Epithelial cell of proximal tubule (primary cell): ENCODE data around the gene PCED1B. TPM values are rescaled to one million over a fixed set of nuclear protein-coding genes. Genes with fewer than 3 reads are reported as not detected.

Source experiments
- DNase-seq: peaks from one replicate; pipeline ENCODE4 v3.0.0-alpha.2; 2011; ENCODE audit warnings: low read depth
- H3K4me3 ChIP-seq: 2 replicates; pipeline ENCODE4 v1.5.1; 2011; ENCODE audit warnings: low read depth, mild to moderate bottlenecking, low read length
- total RNA-seq: library from RNA; depleted of rRNA; stranded (reverse); fragments of >200 nt; gene quantifications from 2 replicates; pipeline ENCODE4 v1.2.3, GENCODE V29; 2015
- TF ChIP-seq, protein P1 (sequence below): conservative IDR thresholded peaks from 2 replicates; pipeline ENCODE4 v1.5.1; 2012; ENCODE audit warnings: low read depth, mild to moderate bottlenecking, low read length

The PCED1B gene
- total RNA-seq, 1 donor from 2014 or later, result 9.0 TPM

- DNase-seq, result no peak
Measured at GRCh38 chr12:47222520-47223030, 143.2 kb downstream of the PCED1B start.

DNA sequence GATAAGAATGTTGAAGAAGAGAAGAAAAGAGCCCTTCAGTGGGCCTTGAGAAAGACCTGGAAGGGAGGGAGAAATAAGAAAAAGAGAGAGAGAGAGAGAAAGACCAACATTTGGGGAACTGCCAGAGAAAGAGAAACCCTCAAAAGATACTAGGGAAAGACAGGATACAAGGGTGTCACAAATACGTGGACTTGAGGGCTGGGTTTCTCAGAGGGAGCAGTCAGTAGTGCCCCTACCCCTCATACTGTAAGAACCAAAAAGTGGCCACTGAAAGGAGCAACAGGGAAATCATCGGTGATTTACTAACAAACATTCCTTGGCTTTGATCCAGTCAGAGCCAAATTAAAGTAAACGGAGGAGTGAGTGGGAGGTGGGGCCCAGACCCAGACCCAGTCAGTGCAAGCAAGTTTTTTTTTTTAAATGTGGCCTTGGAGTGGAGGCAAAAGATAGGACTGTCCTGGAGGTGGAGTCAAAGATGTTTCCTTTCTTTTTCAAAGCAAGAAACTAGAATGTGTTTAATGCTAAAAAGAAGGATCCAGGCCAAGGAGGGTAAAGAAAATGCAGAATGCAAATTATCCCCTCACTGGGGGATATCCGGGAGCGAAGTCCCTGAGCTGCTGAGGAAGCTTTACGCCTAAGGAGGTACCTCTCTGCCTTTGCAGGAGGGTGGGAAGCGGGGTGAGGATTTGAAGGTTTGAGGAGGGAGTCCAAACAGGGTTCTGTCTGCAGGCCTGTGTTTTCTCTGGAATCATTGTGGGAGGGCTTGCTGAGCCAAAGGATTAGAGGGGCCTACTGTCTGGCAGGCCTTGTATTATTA, 143.8 kb downstream of the PCED1B start:
- H3K4me3 ChIP-seq, result no peak overlapping the region
- no peak for DNase-seq
- TF ChIP-seq, protein P1, sequence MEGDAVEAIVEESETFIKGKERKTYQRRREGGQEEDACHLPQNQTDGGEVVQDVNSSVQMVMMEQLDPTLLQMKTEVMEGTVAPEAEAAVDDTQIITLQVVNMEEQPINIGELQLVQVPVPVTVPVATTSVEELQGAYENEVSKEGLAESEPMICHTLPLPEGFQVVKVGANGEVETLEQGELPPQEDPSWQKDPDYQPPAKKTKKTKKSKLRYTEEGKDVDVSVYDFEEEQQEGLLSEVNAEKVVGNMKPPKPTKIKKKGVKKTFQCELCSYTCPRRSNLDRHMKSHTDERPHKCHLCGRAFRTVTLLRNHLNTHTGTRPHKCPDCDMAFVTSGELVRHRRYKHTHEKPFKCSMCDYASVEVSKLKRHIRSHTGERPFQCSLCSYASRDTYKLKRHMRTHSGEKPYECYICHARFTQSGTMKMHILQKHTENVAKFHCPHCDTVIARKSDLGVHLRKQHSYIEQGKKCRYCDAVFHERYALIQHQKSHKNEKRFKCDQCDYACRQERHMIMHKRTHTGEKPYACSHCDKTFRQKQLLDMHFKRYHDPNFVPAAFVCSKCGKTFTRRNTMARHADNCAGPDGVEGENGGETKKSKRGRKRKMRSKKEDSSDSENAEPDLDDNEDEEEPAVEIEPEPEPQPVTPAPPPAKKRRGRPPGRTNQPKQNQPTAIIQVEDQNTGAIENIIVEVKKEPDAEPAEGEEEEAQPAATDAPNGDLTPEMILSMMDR, result no peak

More at GRCh38 chr12:47222520-47223030, 143.2 kb downstream of the PCED1B start:
- no peak overlapping the region for H3K4me3 ChIP-seq
- TF ChIP-seq, protein P1, result no peak

DNA sequence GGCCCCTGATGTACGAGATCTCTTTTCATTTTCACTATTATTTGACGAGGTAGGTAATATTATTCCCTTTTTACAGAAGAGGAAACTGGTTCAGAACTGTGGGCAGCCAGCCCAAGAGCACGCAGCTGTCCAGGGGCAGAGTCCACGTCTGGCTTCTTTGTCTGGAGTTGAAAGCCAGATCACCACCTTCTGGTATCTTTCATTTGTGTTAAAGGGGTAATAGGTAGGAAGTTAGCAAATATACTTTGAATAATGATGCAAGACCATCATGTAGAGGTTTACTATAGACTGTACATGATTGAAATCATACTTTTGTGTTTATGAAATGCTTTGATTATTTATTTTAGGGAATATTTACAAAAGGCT, 144.4 kb downstream of the PCED1B start:
- no peak for DNase-seq

DNA sequence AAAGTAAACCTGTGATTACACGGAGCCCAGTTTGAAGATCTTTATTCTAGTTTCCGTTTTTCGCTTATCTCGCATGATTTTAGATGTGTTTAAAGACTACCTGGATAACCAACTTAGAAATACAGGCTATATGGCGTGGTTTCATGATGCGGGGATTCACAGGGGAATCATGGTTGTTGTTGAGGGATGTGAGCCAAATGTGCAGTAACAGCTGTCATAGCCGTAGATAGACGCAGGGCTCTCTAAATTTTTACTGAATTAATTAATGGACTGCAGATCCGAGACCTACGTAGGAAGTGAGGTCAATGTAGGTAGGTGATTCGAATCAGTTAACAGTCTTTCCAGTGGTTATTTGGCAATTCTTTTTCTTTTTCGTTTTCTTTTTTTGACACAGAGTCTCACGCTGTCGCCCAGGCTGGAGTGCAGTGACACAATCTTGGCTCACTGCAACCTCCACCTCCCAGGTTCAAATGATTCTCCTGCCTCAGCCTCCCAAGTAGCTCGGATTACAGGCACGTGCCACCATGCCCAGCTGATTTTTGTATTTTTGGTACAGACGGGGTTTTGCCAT, 145.2 kb downstream of the PCED1B start:
- DNase-seq, result no peak
- H3K4me3 ChIP-seq, result no peak overlapping the region
- TF ChIP-seq, protein P1, result no peak

More for the DNA sequence above, 144.4 kb downstream of the PCED1B start:
- H3K4me3 ChIP-seq, result no peak overlapping the region
- TF ChIP-seq, protein P1, result no peak

DNA sequence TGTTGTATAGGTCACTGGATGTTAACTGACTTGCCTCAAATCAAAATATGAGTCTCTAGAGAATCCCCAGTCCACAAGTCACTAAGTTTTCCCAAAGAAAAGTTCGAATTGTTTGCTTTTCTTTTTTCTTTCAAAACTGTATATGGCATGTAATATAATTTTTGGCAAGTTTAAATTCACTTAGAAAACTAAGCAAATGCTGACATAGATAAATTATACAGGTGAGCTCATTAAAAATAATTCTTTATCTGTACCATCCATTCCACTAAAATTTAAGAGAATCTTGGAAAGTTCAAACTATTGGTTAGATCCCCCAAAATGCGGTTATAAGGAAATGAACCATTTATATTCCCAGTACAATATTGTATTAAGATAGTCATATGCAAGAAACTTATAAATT, 145.9 kb downstream of the PCED1B start:
- TF ChIP-seq, protein P1, result no peak
- no peak for DNase-seq
- H3K4me3 ChIP-seq, result no peak overlapping the region

- no peak for DNase-seq
- no peak overlapping the region for H3K4me3 ChIP-seq
- TF ChIP-seq, protein P1, result no peak
Measured at GRCh38 chr12:47226199-47226598, 146.8 kb downstream of the PCED1B start.
